Panc1 (cell line): ENCODE results near the gene DNTT.

Source experiments
- POLR2AphosphoS5 ChIP-seq: IDR thresholded peaks from 2 replicates; pipeline ENCODE4 v1.6.1; 2012; ENCODE audit warnings: mild to moderate bottlenecking, low read depth, low read length, moderate library complexity
- SIN3A ChIP-seq: IDR thresholded peaks from 2 replicates; pipeline ENCODE4 v1.6.1; 2012; ENCODE audit warnings: low read depth, mild to moderate bottlenecking, low read length, moderate library complexity, borderline replicate concordance; ENCODE audit not compliant: insufficient read depth
- TCF7L2 ChIP-seq: IDR thresholded peaks from 2 replicates; pipeline ENCODE4 v1.6.1; 2011; ENCODE audit warnings: mild to moderate bottlenecking, low read depth, low read length, inconsistent platforms
- TF ChIP-seq, protein P1 (sequence below): fragments of 450-650 bp; IDR thresholded peaks from 2 replicates; pipeline ENCODE4 v1.5.1; 2017; ENCODE audit warnings: mild to moderate bottlenecking
- TF ChIP-seq, protein P2 (sequence below), 2 experiments: IDR thresholded peaks; 2 replicates each; pipeline ENCODE4 v1.6.1; 2011 to 2012; ENCODE audit warnings: low read depth in 2 of 2, control low read depth in 1 of 2, low read length in 1 of 2, mild to moderate bottlenecking in 1 of 2, moderate library complexity in 1 of 2; ENCODE audit not compliant: insufficient read depth in 1 of 2

DNA sequence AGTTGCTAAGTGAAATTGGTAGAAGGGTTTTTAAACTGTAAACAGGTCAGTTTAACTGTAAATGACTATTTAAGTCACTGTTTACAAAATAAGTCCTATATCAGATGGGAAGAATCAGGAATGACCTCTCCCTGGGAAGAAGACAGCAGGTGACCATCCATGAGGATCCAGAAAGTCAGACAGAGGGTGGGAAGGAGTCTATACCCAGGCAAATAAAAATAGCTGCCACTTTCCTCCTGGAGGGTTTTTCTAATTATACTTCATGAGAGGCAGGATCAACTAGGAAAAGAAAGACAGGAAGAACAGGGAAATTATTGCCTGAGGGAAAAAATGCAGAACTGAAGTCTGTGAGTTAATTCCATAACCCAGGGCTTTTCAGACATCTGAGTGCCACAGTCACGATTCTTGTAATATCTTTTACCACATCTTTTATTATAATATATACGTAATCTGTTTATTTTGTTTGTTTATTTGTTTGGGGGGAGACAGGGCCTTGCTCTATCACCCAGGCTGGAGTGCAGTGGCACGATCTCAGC is 7.0 kb downstream of the DNTT start:
- TF ChIP-seq, protein P1, sequence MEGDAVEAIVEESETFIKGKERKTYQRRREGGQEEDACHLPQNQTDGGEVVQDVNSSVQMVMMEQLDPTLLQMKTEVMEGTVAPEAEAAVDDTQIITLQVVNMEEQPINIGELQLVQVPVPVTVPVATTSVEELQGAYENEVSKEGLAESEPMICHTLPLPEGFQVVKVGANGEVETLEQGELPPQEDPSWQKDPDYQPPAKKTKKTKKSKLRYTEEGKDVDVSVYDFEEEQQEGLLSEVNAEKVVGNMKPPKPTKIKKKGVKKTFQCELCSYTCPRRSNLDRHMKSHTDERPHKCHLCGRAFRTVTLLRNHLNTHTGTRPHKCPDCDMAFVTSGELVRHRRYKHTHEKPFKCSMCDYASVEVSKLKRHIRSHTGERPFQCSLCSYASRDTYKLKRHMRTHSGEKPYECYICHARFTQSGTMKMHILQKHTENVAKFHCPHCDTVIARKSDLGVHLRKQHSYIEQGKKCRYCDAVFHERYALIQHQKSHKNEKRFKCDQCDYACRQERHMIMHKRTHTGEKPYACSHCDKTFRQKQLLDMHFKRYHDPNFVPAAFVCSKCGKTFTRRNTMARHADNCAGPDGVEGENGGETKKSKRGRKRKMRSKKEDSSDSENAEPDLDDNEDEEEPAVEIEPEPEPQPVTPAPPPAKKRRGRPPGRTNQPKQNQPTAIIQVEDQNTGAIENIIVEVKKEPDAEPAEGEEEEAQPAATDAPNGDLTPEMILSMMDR = no peak
- TF ChIP-seq POLR2AphosphoS5 (no peak), TCF7L2 (no peak), SIN3A (no peak)
- TF ChIP-seq, protein P2, sequence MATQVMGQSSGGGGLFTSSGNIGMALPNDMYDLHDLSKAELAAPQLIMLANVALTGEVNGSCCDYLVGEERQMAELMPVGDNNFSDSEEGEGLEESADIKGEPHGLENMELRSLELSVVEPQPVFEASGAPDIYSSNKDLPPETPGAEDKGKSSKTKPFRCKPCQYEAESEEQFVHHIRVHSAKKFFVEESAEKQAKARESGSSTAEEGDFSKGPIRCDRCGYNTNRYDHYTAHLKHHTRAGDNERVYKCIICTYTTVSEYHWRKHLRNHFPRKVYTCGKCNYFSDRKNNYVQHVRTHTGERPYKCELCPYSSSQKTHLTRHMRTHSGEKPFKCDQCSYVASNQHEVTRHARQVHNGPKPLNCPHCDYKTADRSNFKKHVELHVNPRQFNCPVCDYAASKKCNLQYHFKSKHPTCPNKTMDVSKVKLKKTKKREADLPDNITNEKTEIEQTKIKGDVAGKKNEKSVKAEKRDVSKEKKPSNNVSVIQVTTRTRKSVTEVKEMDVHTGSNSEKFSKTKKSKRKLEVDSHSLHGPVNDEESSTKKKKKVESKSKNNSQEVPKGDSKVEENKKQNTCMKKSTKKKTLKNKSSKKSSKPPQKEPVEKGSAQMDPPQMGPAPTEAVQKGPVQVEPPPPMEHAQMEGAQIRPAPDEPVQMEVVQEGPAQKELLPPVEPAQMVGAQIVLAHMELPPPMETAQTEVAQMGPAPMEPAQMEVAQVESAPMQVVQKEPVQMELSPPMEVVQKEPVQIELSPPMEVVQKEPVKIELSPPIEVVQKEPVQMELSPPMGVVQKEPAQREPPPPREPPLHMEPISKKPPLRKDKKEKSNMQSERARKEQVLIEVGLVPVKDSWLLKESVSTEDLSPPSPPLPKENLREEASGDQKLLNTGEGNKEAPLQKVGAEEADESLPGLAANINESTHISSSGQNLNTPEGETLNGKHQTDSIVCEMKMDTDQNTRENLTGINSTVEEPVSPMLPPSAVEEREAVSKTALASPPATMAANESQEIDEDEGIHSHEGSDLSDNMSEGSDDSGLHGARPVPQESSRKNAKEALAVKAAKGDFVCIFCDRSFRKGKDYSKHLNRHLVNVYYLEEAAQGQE (IDR thresholded peaks at IDR 0.05; ENCODE audit: insufficient read depth in 1 of 2, low read depth in 2 of 2, low read length in 1 of 2) = no peak
